SK-N-MC (cell line): ENCODE results near the gene LPAR3.

Experiments
- EZH2 ChIP-seq: fragments of 200-600 bp; sonication (generic); IDR thresholded peaks from one replicate; pipeline ENCODE4 v1.6.1; 2017; ENCODE audit warnings: antibody characterized with exemption
- FOXP2 ChIP-seq: optimal IDR thresholded peaks from 2 replicates; pipeline ENCODE3; 2011; ENCODE audit warnings: mild to moderate bottlenecking, moderate library complexity; ENCODE audit not compliant: insufficient read depth; ENCODE audit errors: extremely low read length, control extremely low read depth
- POLR2AphosphoS5 ChIP-seq: IDR thresholded peaks from 2 replicates; pipeline ENCODE4 v1.6.1; 2012; ENCODE audit warnings: mild to moderate bottlenecking, low read depth, low read length, borderline replicate concordance

- TF ChIP-seq POLR2AphosphoS5, result no peak
- no peak for TF ChIP-seq FOXP2
- TF ChIP-seq EZH2, result no peak
Observed at GRCh38 chr1:84887261-84887934, 5.6 kb downstream of the LPAR3 start.
